Thyroid gland (tissue), 4 donors: ENCODE measurements around the gene C12orf42.

ENCODE experiments used
- POLR2A ChIP-seq, 2 donors: fragments of 450-650 bp; IDR thresholded peaks; one replicate each; pipeline ENCODE4 v1.6.1; 2017; ENCODE audit warnings: antibody characterized with exemption in 2 of 2, mild to moderate bottlenecking in 2 of 2, moderate library complexity in 1 of 2
- TF ChIP-seq, protein P1 (sequence below), 6 experiments: fragments of 200-600 bp in 3 of 6; fragments of 450-650 bp in 3 of 6; sonication (generic) in 3 of 6; IDR thresholded peaks; one replicate each; pipeline ENCODE4 v1.5.1; 2016 to 2019; ENCODE audit warnings: antibody characterized with exemption in 6 of 6, mild to moderate bottlenecking in 2 of 6, inconsistent platforms in 1 of 6, moderate library complexity in 1 of 6

DNA sequence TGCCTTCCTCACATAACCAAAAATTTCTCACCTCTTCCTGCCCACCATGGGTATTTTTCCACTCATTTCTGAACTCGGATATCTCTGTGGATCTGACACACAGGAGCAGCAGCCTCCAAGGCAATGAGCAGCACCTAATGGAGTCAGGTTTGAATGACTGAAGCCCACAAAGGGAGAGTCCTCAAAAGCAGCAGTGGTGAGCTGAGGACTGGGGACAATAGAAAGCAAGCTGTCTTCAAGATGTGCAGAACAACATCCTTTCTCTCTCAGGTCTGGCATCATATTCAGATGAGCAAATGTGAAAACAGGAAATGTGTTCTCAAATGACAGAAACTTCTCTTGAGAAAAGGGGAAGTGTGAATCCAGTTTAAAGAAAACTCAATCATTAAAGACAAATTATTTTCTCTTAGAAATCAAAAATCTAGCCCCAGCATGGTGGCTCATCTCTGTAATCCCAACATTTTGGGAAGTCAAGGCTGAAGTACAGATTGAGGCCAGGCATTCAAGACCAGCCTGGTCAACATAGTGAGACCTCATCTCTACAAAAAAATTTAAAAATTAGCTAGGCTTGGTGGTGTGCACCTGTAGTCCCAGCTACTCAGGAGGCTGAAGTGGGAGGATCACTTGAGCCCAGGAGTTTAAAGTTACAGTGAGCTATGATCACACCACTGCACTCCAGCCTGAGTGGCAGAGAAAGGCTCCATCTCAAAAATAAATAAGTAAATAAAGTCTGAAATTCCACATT, 54.2 kb downstream of the C12orf42 start:
- TF ChIP-seq POLR2A (IDR thresholded peaks at IDR 0.05): no peak
- TF ChIP-seq, protein P1, sequence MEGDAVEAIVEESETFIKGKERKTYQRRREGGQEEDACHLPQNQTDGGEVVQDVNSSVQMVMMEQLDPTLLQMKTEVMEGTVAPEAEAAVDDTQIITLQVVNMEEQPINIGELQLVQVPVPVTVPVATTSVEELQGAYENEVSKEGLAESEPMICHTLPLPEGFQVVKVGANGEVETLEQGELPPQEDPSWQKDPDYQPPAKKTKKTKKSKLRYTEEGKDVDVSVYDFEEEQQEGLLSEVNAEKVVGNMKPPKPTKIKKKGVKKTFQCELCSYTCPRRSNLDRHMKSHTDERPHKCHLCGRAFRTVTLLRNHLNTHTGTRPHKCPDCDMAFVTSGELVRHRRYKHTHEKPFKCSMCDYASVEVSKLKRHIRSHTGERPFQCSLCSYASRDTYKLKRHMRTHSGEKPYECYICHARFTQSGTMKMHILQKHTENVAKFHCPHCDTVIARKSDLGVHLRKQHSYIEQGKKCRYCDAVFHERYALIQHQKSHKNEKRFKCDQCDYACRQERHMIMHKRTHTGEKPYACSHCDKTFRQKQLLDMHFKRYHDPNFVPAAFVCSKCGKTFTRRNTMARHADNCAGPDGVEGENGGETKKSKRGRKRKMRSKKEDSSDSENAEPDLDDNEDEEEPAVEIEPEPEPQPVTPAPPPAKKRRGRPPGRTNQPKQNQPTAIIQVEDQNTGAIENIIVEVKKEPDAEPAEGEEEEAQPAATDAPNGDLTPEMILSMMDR (IDR thresholded peaks at IDR 0.05): no peak
